ENCODE data around the gene SRSF1.
"Not testable (repeated sequence)": the region's sequence is repeated elsewhere in the genome, so short reads cannot be mapped to it uniquely, and the experiment has no call there.

Gene SRSF1

DNA sequence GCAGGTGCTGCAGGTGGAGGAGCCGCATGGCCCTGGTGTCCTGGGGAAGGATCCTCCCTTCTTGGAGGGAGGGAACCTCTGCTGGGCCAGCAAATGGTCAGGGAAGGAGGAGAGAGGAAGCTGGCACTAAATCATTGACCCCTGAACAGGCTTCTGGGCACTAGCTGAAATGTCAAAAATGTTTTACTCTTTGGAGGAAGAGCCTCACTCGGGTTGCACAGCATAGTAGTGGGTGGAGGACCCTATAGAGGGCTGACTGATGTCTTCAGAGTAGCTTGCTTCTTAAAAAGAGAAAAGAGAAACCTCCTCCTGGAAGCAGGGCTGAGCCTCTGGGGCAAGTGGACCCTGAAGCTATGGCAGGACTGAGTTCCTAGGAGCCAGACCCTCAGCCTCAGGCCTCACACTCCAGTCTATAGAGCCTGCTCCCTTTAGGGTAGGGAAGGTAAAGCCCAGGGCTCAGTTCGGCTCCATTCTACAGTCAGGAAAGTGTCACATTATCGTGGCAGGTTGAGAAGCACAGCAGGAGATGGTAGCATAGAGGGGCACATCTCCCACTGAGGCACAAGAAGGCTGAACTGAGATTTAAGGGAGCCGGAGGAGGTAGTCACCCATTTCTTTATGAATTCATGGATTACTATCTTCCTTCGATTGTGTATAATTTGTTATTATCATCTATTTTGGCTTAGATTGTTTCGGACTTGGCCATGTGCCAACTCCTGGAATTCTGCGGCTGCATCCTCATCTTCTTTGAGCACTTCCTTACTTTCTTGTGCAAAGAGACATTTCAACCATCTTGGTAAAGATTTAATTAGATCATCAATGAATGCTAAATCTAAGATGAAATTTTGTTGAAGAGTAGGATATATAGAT is 44.5 kb downstream of the SRSF1 start:
- Histone ChIP-seq H4K20me1 (ENCODE audit: insufficient read depth, low read length) (peaks cover 6% of the 10 kb centered on the region), H3K4me3 (ENCODE audit: low read depth in 1 of 2, low read length in 2 of 2) (no peak overlapping the region), H3K36me3 (ENCODE audit: insufficient read depth, low read length) (no peaks in the 10 kb centered on the region), H3K27ac (ENCODE audit: low read length) (no peak overlapping the region), H3K4me1 (ENCODE audit: insufficient read depth, low read length) (no peaks in the 10 kb centered on the region), H3K27me3 (ENCODE audit: insufficient read depth, low read length, poor library complexity) (peaks cover 23% of the 10 kb centered on the region), H2AFZ (ENCODE audit: low read depth, low read length) (no peak overlapping the region), H3K4me2 (ENCODE audit: insufficient read depth, low read length) (no peak overlapping the region), H3K79me2 (ENCODE audit: insufficient read depth, low read length) (no peaks in the 10 kb centered on the region), H3K9ac (ENCODE audit: low read depth, low read length) (no peak overlapping the region), H3K9me3 (ENCODE audit: insufficient read depth, low read length, severe bottlenecking) (no peaks in the 10 kb centered on the region)
- ATAC-seq (ENCODE audit: insufficient read depth, low read depth) (no peak), DNase-seq (no peak)
- TF ChIP-seq, protein P1, sequence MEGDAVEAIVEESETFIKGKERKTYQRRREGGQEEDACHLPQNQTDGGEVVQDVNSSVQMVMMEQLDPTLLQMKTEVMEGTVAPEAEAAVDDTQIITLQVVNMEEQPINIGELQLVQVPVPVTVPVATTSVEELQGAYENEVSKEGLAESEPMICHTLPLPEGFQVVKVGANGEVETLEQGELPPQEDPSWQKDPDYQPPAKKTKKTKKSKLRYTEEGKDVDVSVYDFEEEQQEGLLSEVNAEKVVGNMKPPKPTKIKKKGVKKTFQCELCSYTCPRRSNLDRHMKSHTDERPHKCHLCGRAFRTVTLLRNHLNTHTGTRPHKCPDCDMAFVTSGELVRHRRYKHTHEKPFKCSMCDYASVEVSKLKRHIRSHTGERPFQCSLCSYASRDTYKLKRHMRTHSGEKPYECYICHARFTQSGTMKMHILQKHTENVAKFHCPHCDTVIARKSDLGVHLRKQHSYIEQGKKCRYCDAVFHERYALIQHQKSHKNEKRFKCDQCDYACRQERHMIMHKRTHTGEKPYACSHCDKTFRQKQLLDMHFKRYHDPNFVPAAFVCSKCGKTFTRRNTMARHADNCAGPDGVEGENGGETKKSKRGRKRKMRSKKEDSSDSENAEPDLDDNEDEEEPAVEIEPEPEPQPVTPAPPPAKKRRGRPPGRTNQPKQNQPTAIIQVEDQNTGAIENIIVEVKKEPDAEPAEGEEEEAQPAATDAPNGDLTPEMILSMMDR (IDR thresholded peaks at IDR 0.05; ENCODE audit: borderline replicate concordance, extremely low read depth, low read length, poor library complexity, severe bottlenecking) = no peak
- TF ChIP-seq EZH2 (IDR thresholded peaks at IDR 0.05; ENCODE audit: borderline replicate concordance, low read depth, low read length, severe bottlenecking) = no peak

GRCh38 chr17:57959929-57960328 is 47.1 kb downstream of the SRSF1 start:
- TF ChIP-seq, protein P1 (IDR thresholded peaks at IDR 0.05; ENCODE audit: borderline replicate concordance, extremely low read depth, low read length, poor library complexity, severe bottlenecking) = no peak
- no peak for TF ChIP-seq EZH2 (IDR thresholded peaks at IDR 0.05; ENCODE audit: borderline replicate concordance, low read depth, low read length, severe bottlenecking)
- H3K27ac ChIP-seq (ENCODE audit: low read length) = no peak overlapping the region
- no peaks in the 10 kb centered on the region for H3K36me3 ChIP-seq (ENCODE audit: insufficient read depth, low read length)
- H3K9ac ChIP-seq (ENCODE audit: low read depth, low read length) = no peak overlapping the region
- H4K20me1 ChIP-seq (ENCODE audit: insufficient read depth, low read length) = peaks cover 24% of the 10 kb centered on the region
- DNase-seq (no peak), ATAC-seq (ENCODE audit: insufficient read depth, low read depth) (no peak)
- no peak overlapping the region for H3K4me3 ChIP-seq (ENCODE audit: low read depth in 1 of 2, low read length in 2 of 2)
- H3K9me3 ChIP-seq (ENCODE audit: insufficient read depth, low read length, severe bottlenecking) = no peaks in the 10 kb centered on the region
- peaks cover 14% of the 10 kb centered on the region for H3K4me1 ChIP-seq (ENCODE audit: insufficient read depth, low read length)
- no peaks in the 10 kb centered on the region for H3K79me2 ChIP-seq (ENCODE audit: insufficient read depth, low read length)
- H3K27me3 ChIP-seq (ENCODE audit: insufficient read depth, low read length, poor library complexity) = peaks cover 44% of the 10 kb centered on the region
- H3K4me2 ChIP-seq (ENCODE audit: insufficient read depth, low read length) = no peak overlapping the region
- no peak overlapping the region for H2AFZ ChIP-seq (ENCODE audit: low read depth, low read length)

DNA sequence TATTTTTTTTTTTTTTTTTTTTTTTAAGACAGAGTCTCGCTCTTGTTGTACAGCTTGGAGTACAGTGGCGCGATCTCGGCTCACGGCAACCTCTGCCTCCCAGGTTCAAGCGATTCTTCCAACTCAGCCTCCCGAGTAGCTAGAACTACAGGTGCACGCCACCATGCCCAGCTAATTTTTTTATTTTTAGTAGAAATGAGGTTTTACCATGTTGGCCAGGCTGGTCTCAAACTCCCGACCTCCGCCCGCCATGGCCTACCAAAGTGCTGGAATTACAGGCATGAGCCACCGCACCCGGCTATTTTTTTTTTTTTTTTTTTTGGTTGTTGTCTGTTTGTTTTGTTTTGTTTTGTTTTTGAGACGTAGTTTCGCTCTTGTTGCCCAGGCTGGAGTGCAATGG is 48.7 kb downstream of the SRSF1 start:
- not testable (repeated sequence) for H2AFZ ChIP-seq (ENCODE audit: low read depth, low read length); ATAC-seq (ENCODE audit: insufficient read depth, low read depth)

DNA sequence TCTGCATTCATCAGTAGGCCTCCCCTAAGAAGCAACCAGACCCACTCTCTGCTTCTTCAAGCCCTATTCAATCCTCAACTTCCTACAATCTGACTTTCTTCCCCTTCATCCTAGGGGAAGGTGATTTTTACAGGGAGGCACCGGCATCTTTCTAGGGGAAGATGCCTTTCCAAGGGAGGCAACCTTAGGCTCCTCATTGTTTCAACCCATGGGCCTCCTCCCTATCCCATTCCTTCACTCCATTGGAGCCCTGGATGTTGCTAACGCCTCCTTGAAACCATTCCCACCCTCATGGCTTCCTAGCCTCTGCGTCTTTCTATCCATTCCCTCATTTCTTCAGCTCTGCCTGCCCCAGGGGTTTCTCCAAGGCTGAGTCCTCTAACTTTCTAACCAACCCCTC is 49.2 kb downstream of the SRSF1 start:
- Histone ChIP-seq H3K27ac (ENCODE audit: low read length) (no peak overlapping the region), H3K4me2 (ENCODE audit: insufficient read depth, low read length) (no peak overlapping the region), H3K9ac (ENCODE audit: low read depth, low read length) (no peak overlapping the region), H2AFZ (ENCODE audit: low read depth, low read length) (no peak overlapping the region), H3K4me3 (ENCODE audit: low read depth in 1 of 2, low read length in 2 of 2) (no peak overlapping the region), H4K20me1 (ENCODE audit: insufficient read depth, low read length) (peaks cover 28% of the 10 kb centered on the region), H3K79me2 (ENCODE audit: insufficient read depth, low read length) (no peaks in the 10 kb centered on the region), H3K36me3 (ENCODE audit: insufficient read depth, low read length) (no peaks in the 10 kb centered on the region), H3K27me3 (ENCODE audit: insufficient read depth, low read length, poor library complexity) (peaks cover 64% of the 10 kb centered on the region), H3K9me3 (ENCODE audit: insufficient read depth, low read length, severe bottlenecking) (no peaks in the 10 kb centered on the region), H3K4me1 (ENCODE audit: insufficient read depth, low read length) (peaks cover 19% of the 10 kb centered on the region)
- DNase-seq = no peak
- no peak for TF ChIP-seq EZH2 (IDR thresholded peaks at IDR 0.05; ENCODE audit: borderline replicate concordance, low read depth, low read length, severe bottlenecking)
- TF ChIP-seq, protein P1 (IDR thresholded peaks at IDR 0.05; ENCODE audit: borderline replicate concordance, extremely low read depth, low read length, poor library complexity, severe bottlenecking) = no peak
- ATAC-seq (ENCODE audit: insufficient read depth, low read depth) = no peak

More for the DNA sequence above, 48.7 kb downstream of the SRSF1 start:
- H3K79me2 ChIP-seq (ENCODE audit: insufficient read depth, low read length); DNase-seq; H3K4me3 ChIP-seq (ENCODE audit: low read depth in 1 of 2, low read length in 2 of 2); H3K9me3 ChIP-seq (ENCODE audit: insufficient read depth, low read length, severe bottlenecking); H3K27ac ChIP-seq (ENCODE audit: low read length); H3K36me3 ChIP-seq (ENCODE audit: insufficient read depth, low read length); H3K4me2 ChIP-seq (ENCODE audit: insufficient read depth, low read length); H3K9ac ChIP-seq (ENCODE audit: low read depth, low read length): not testable (repeated sequence)
- Histone ChIP-seq H3K27me3 (ENCODE audit: insufficient read depth, low read length, poor library complexity) (peaks cover 59% of the 10 kb centered on the region), H4K20me1 (ENCODE audit: insufficient read depth, low read length) (peaks cover 24% of the 10 kb centered on the region), H3K4me1 (ENCODE audit: insufficient read depth, low read length) (peaks cover 19% of the 10 kb centered on the region)

Data from DND-41 (cell line).